NB4 (cell line): ENCODE data around the gene GP1BA.

ENCODE experiments used
- CTCF ChIP-seq: IDR thresholded peaks from one replicate; pipeline ENCODE4 v1.5.1; 2012; ENCODE audit warnings: low read depth, low read length
- MYC ChIP-seq: IDR thresholded peaks from 2 replicates; pipeline ENCODE4 v1.6.1; 2011; ENCODE audit warnings: low read depth, low read length
- POLR2A ChIP-seq: IDR thresholded peaks from 2 replicates; pipeline ENCODE4 v1.6.1; 2011; ENCODE audit warnings: mild to moderate bottlenecking; ENCODE audit not compliant: insufficient read length; ENCODE audit errors: extremely low read depth
- TF ChIP-seq, protein P1 (sequence below): IDR thresholded peaks from 2 replicates; pipeline ENCODE4 v1.6.1; 2011; ENCODE audit warnings: low read depth, low read length

DNA sequence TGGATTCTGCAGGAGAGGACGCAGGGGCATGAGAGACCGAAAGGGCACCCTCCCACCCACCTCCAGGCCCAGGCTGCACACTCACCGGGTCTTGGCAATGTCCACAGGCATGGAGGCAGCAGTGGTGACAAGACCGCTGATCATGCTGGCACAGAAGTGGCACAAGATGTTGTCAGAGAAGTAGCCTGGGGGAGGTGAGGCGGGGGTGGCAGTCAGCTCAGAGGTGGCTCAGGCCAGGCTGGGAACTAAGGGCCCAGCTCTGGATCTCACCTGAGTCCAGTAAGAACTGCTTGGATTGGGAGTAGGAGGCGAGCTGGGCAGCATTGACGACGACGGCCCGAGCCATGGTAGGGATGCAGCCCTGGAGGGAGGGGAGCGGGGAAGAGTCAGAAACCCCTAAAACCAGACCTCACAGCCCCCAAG, 6.0 kb downstream of the GP1BA start:
- TF ChIP-seq, protein P1, sequence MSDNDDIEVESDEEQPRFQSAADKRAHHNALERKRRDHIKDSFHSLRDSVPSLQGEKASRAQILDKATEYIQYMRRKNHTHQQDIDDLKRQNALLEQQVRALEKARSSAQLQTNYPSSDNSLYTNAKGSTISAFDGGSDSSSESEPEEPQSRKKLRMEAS: no peak
- TF ChIP-seq CTCF (no peak), POLR2A (no peak), MYC (no peak)
